BLaER1 (cell line): Measurements from ENCODE around the gene PHF1.
"Not testable (repeated sequence)": the region's sequence is repeated elsewhere in the genome, so short reads cannot be mapped to it uniquely, and the experiment has no call there.

Experiments
- H3K27ac ChIP-seq: shearing (Covaris generic); formaldehyde crosslinking; 2 replicates; pipeline ENCODE4 v1.8.1; 2022
- H3K27me3 ChIP-seq: shearing (Covaris generic); formaldehyde crosslinking; 2 replicates; pipeline ENCODE4 v1.8.1; 2022
- H3K36me3 ChIP-seq: shearing (Covaris generic); formaldehyde crosslinking; 2 replicates; pipeline ENCODE4 v1.8.1; 2022
- H3K4me1 ChIP-seq: shearing (Covaris generic); formaldehyde crosslinking; 2 replicates; pipeline ENCODE4 v1.8.1; 2022
- H3K4me2 ChIP-seq: shearing (Covaris generic); formaldehyde crosslinking; 2 replicates; pipeline ENCODE4 v1.8.1; 2022
- H3K4me3 ChIP-seq: shearing (Covaris generic); formaldehyde crosslinking; 2 replicates; pipeline ENCODE4 v1.8.1; 2022
- H3K9ac ChIP-seq: shearing (Covaris generic); formaldehyde crosslinking; 2 replicates; pipeline ENCODE4 v1.8.1; 2022
- H3K9me3 ChIP-seq: shearing (Covaris generic); formaldehyde crosslinking; 2 replicates; pipeline ENCODE4 v1.8.1; 2022
- H4K20me1 ChIP-seq: shearing (Covaris generic); formaldehyde crosslinking; 2 replicates; pipeline ENCODE4 v1.8.1; 2022
- Cebpa-rat ChIP-seq: shearing (Covaris generic); IDR thresholded peaks from 2 replicates; pipeline ENCODE4 v1.8.1; 2022

PHF1 gene

GRCh38 chr6:33391278-33391921, 19.4 kb upstream of the PHF1 start, which contains the start of gene KIFC1:
KIFC1 (plus strand) TSS chr6:33391823; CDS start chr6:33391986, 163 bp downstream.
- no peak for TF ChIP-seq Cebpa-rat
- Histone ChIP-seq H3K9me3 (no peaks in the 10 kb centered on the region), H3K27ac (peak within 1 kb of the TSS; percentile 88), H3K36me3 (peaks cover 25% of the 10 kb centered on the region; the same call in 1 of the 2 replicates), H4K20me1 (peaks cover 32% of the 10 kb centered on the region), H3K27me3 (no peaks in the 10 kb centered on the region), H3K4me3 (peak within 1 kb of the TSS; percentile 88), H3K4me1 (peaks cover 45% of the 10 kb centered on the region), H3K9ac (peak within 1 kb of the TSS; percentile 85), H3K4me2 (peak within 1 kb of the TSS; percentile 75)

GRCh38 chr6:33391922-33392594, 18.8 kb upstream of the PHF1 start:
- Histone ChIP-seq H3K4me1 (peaks cover 46% of the 10 kb centered on the region), H3K36me3 (peaks cover 32% of the 10 kb centered on the region), H3K4me2 (peak overlapping the region; percentile 75), H4K20me1 (peaks cover 38% of the 10 kb centered on the region), H3K9ac (peak overlapping the region; percentile 85), H3K4me3 (peak overlapping the region; percentile 88), H3K27ac (peak overlapping the region; percentile 88), H3K27me3 (no peaks in the 10 kb centered on the region), H3K9me3 (no peaks in the 10 kb centered on the region)
- no peak for TF ChIP-seq Cebpa-rat

- TF ChIP-seq Cebpa-rat = no peak
- Histone ChIP-seq H3K36me3 (peaks cover 37% of the 10 kb centered on the region), H3K27ac (peak overlapping the region; percentile 88), H3K4me2 (peak overlapping the region; percentile 75), H3K4me3 (peak overlapping the region; percentile 88), H3K9me3 (no peaks in the 10 kb centered on the region), H3K27me3 (no peaks in the 10 kb centered on the region), H3K9ac (peak overlapping the region; percentile 85), H3K4me1 (peaks cover 46% of the 10 kb centered on the region), H4K20me1 (peaks cover 43% of the 10 kb centered on the region)
These were observed 18.2 kb upstream of the PHF1 start for GRCh38 chr6:33392595-33392948.

- H3K9ac ChIP-seq = peak overlapping the region; percentile 85
- no peaks in the 10 kb centered on the region for H3K27me3 ChIP-seq
- peak overlapping the region; percentile 88; the same call in 1 of the 2 replicates for H3K27ac ChIP-seq
- H3K9me3 ChIP-seq = no peaks in the 10 kb centered on the region
- peak overlapping the region; percentile 75 for H3K4me2 ChIP-seq
- H3K4me1 ChIP-seq = peaks cover 46% of the 10 kb centered on the region
- H4K20me1 ChIP-seq = peaks cover 47% of the 10 kb centered on the region
- peaks cover 41% of the 10 kb centered on the region for H3K36me3 ChIP-seq
- H3K4me3 ChIP-seq = peak overlapping the region; percentile 88
- no peak for TF ChIP-seq Cebpa-rat
These were observed 17.8 kb upstream of the PHF1 start for GRCh38 chr6:33392979-33393378.

GRCh38 chr6:33397541-33397940, 13.3 kb upstream of the PHF1 start:
- H3K9ac ChIP-seq = no peak overlapping the region
- H3K9me3 ChIP-seq = no peaks in the 10 kb centered on the region
- H3K27ac ChIP-seq = no peak overlapping the region
- no peaks in the 10 kb centered on the region for H3K27me3 ChIP-seq
- H3K36me3 ChIP-seq = peaks cover 87% of the 10 kb centered on the region
- peaks cover 38% of the 10 kb centered on the region for H3K4me1 ChIP-seq
- no peak overlapping the region for H3K4me2 ChIP-seq
- no peak overlapping the region for H3K4me3 ChIP-seq
- no peak for TF ChIP-seq Cebpa-rat
- peaks cover 63% of the 10 kb centered on the region for H4K20me1 ChIP-seq

- not testable (repeated sequence) for H3K4me2 ChIP-seq, H3K27me3 ChIP-seq, H3K9ac ChIP-seq, H3K9me3 ChIP-seq, H3K4me3 ChIP-seq, H3K27ac ChIP-seq
- H3K4me1 ChIP-seq = peaks cover 29% of the 10 kb centered on the region
- H3K36me3 ChIP-seq = peaks cover 97% of the 10 kb centered on the region
- H4K20me1 ChIP-seq = peaks cover 62% of the 10 kb centered on the region
These were observed 12.2 kb upstream of the PHF1 start for GRCh38 chr6:33398601-33399000.

- not testable (repeated sequence) for H3K9ac ChIP-seq, H3K27me3 ChIP-seq, H3K9me3 ChIP-seq, H3K4me2 ChIP-seq, H3K4me3 ChIP-seq, H3K27ac ChIP-seq
- Histone ChIP-seq H3K36me3 (peaks cover 99% of the 10 kb centered on the region), H3K4me1 (peaks cover 24% of the 10 kb centered on the region), H4K20me1 (peaks cover 62% of the 10 kb centered on the region)
These were observed 10.9 kb upstream of the PHF1 start for GRCh38 chr6:33399881-33400280.

GRCh38 chr6:33404884-33405283, 5.9 kb upstream of the PHF1 start:
- Histone ChIP-seq H3K27me3 (no peaks in the 10 kb centered on the region), H3K4me1 (peaks cover 28% of the 10 kb centered on the region), H3K4me3 (no peak overlapping the region), H3K36me3 (peaks cover 85% of the 10 kb centered on the region), H4K20me1 (peaks cover 25% of the 10 kb centered on the region; the same call in 1 of the 2 replicates), H3K4me2 (peak overlapping the region; percentile 35; the same call in 1 of the 2 replicates), H3K9ac (0 out of 2 replicates have a peak overlapping the region, but pooled peaks have one; percentile 11), H3K9me3 (no peaks in the 10 kb centered on the region), H3K27ac (peak overlapping the region; percentile 35; the same call in 1 of the 2 replicates)
- TF ChIP-seq Cebpa-rat = no peak

- no peak overlapping the region for H3K4me3 ChIP-seq
- H3K36me3 ChIP-seq = peaks cover 79% of the 10 kb centered on the region
- peaks cover 25% of the 10 kb centered on the region; the same call in 1 of the 2 replicates for H4K20me1 ChIP-seq
- peak overlapping the region; percentile 35 for H3K4me2 ChIP-seq
- peaks cover 29% of the 10 kb centered on the region for H3K4me1 ChIP-seq
- H3K9ac ChIP-seq = 0 out of 2 replicates have a peak overlapping the region, but pooled peaks have one; percentile 11
- H3K27me3 ChIP-seq = no peaks in the 10 kb centered on the region
- H3K27ac ChIP-seq = peak overlapping the region; percentile 35; the same call in 1 of the 2 replicates
- no peak for TF ChIP-seq Cebpa-rat
- no peaks in the 10 kb centered on the region for H3K9me3 ChIP-seq
These were observed 5.4 kb upstream of the PHF1 start for GRCh38 chr6:33405386-33405940.

GRCh38 chr6:33406126-33406525, 4.7 kb upstream of the PHF1 start:
- Histone ChIP-seq H3K36me3 (peaks cover 72% of the 10 kb centered on the region), H4K20me1 (peaks cover 25% of the 10 kb centered on the region; the same call in 1 of the 2 replicates), H3K27ac (no peak overlapping the region), H3K9ac (0 out of 2 replicates have a peak overlapping the region, but pooled peaks have one; percentile 11), H3K9me3 (no peaks in the 10 kb centered on the region), H3K4me2 (no peak overlapping the region), H3K4me1 (peaks cover 29% of the 10 kb centered on the region), H3K4me3 (no peak overlapping the region), H3K27me3 (no peaks in the 10 kb centered on the region)
- TF ChIP-seq Cebpa-rat = no peak
